HG03558 (cell line): ENCODE data around the gene SLC12A5.
A peak's percentile ranks its signal among the peaks of the same experiment; 100 is the strongest.
"Not testable (repeated sequence)": the region's sequence is repeated elsewhere in the genome, so short reads cannot be mapped to it uniquely, and the experiment has no call there.

Experiments used
- ATAC-seq: cut with Tn5 transposase; IDR thresholded peaks from one replicate; pipeline ENCODE4 v1.9.1; 2021; ENCODE audit warnings: moderate number of reproducible peaks; ENCODE audit not compliant: unreplicated experiment; ENCODE audit errors: extremely low read depth

The SLC12A5 gene

DNA sequence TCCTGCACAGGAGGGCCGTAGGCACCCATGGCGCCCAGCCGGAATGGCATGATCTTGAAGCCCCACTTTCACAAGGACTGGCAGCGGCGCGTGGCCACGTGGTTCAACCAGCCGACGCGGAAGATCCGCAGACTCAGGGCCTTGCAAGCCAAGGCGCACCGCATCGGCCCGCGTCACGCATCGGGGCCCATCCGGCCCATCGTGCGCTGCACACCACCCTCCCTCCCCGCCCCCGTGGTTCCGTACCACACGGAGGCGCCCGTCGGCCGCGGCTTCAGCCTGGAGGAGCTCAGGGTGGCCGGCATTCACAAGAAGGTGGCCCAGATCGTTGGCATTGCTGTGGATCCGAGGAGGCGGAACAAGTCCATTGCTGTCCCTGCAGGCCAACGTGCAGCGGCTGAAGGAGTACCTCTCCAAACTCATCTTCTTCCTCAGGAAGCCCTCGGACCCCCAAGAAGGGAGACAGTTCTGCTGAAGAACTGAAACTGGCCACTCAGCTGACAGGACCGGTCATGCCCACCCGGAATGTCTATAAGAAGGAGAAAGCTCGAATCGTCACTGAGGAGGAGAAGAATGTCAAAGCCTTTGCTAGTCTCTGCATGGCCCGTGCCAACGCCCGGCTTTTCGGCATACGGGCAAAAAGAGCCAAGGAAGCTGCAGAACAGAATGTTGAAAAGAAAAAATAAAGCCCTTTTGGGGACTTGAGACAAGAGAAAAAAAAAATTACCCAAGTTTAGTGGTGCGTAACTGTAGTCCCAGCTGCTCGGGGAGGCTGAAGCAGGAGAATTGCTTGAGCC lies 70.7 kb downstream of the SLC12A5 start:
- ATAC-seq, result no peak

DNA sequence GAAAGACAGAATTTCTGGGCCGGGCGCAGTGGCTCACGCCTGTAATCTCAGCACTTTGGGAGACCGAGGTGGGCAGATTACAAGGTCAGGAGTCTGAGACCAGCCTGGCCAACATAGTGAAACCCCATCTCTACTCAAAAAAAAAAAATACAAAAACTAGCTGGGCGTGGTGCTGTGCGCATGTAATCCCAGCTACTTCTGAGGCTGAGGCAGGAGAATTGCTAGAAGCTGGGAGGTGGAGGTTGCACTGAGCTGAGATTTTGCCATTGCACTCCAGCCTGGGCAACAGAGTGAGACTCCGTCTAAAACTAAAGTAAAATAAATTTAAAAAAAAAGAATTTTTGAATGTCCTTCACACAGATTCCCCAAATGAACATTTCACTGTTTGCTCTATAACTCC lies 71.4 kb downstream of the SLC12A5 start:
- not testable (repeated sequence) for ATAC-seq

DNA sequence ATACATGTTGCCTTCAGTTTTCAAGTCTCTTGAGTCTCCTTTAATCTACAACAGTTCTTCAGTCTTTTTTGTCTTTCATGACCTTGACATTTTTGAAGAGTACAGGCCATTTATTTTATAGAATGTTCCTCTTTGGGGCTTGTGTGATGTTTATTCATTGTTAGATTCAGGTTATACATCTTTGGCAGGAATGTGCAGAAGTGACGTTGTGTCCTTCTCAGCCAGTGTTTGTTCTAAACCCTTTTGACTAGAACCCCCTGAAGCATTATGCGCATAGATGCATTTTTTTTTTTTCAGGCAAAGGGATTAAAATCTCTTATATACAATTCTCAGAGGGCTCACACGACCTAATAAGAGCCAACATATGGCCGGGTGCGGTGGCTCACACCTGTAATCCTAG lies 72.0 kb downstream of the SLC12A5 start:
- ATAC-seq, result no peak

DNA sequence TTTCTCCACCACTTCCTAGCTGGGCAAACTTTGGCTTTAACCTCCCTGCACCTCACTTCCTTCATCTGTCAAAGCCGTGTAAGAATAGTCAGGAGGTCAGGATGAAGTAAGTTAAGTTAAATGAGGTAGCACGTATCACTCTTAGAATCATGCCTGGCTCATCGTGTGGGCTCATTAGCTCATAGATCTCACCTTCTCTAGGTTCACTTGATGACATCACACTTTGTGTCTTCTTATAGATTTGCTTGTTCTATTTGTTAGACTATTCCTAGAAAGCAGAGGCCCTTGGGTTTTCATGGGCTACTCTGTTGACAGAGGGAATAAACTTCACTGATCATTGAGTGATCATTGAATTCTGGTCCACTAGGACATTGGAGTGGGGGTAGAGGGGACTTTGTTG lies 72.9 kb downstream of the SLC12A5 start:
- no peak for ATAC-seq

DNA sequence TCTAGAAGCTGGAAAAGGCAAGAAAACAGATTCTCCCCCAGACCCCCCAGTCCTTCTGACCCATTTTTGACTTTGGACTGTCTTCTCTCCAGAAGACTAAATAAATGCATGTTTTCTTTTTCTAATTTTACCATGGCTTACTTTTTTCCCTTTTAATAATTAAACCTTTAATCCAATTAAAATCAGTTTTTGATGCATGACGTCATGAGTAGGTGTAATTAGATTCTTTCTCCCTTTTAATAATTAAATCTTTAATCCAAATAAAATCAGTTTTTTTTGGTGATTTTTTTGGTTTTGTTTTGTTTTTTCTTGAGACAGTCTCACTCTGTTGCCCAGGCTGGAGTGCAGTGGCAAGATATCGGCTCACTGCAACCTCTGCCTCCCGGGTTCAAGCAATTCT lies 73.9 kb downstream of the SLC12A5 start:
- no peak for ATAC-seq

DNA sequence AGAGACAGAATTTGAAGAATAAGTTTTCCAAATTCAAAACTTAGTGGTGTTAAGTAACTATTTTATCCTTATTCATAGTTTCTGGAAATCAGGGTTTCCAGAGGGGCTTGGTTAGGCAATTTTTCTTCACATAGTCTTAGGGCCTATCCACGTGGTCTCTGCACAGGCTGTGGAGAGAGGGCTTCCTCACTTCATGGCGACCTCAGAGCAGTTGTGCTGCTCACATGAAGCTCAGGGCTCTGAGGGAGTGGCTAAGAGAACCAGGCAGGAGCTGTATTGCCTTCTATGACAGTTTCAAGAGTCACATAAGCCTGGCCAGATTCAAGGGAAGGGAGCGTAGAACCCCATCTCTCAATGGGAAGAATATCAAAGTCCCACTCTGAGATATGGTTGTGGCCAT lies 75.2 kb downstream of the SLC12A5 start:
- ATAC-seq, result no peak

DNA sequence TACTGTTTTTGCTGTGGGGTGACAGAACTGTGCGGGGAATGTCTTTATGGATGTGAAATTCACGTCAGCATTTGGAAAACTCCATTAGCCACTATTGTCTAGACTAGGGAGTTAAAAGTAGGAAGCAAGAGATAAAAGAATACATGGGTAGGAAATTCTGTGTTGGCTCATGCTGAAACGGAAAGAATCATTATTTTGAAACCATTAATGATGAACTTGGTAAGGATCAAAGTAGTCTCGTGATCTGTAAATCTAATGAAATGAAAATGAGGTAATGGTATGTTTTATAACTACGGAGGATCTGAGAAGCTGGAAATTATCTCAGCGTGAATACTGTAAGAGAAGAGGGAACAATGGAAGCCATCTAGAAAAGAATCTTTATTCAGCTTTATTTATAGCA lies 78.0 kb downstream of the SLC12A5 start:
- no peak for ATAC-seq

DNA sequence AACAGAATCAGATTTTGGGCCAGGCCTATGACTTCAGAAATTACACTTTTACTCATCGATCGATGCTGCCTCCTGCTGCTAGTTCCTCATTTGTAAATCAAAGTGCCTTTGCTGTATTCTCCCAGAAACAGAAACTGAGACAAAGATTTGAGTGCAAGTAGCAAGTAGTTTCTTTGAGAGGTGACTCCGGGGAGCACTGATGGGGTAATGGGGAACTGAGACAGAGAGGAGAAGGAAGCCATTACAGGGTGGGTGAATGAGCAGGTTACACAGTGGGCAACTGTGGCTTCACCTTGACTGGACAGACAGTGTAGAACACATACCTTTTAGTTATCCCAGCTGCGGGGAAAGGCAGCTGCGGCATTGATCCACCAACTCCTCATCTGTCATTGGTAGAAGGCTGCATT lies 79.4 kb downstream of the SLC12A5 start:
- peak; percentile 67 for ATAC-seq

DNA sequence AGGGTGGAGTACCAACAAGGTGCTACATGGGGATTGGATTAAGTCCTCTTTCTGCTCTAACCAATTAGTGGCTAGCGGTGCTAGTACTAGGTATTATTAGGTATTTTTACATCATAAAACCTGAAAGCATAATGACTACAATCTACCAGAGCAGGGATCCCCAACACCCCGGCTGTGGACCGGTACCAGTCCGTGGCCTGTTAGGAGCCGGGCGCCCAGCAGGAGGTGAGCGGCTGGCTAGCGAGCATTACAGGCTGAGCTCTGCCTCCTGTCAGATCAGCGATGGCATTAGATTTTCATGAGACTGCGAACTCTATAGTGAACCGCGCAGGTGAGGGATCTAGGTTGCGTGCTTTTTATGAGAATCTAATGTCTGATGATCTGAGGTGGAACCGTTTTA lies 80.0 kb downstream of the SLC12A5 start:
- ATAC-seq, result no peak
